ENCODE results near the gene CHST7. TPM values are rescaled to one million over a fixed set of nuclear protein-coding genes. Genes with fewer than 3 reads are reported as not detected.

CHST7 gene
- total and polyA plus RNA-seq, 2 donors (not counting 1 experiment from before 2014, with no cell fraction given), result 1.3 to 2.6 TPM

- WGBS (ENCODE audit: insufficient coverage), result no CpG with 5 or more reads among the region's 4 CpGs
- no peaks in the 10 kb centered on the region for H3K9me3 ChIP-seq (ENCODE audit: control extremely low read depth in 1 of 3, control insufficient read depth in 2 of 3, insufficient read depth in 1 of 3, low read length in 2 of 3)
- H3K4me1 ChIP-seq (ENCODE audit: control insufficient read depth in 2 of 2, insufficient read depth in 2 of 2, low read length in 2 of 2), result peaks cover 10 to 12% of the 10 kb centered on the region in 2 donors
- H4K20me1 ChIP-seq (ENCODE audit: control insufficient read depth, insufficient read depth, low read length, poor library complexity, severe bottlenecking), result no peaks in the 10 kb centered on the region
- H3K79me2 ChIP-seq (ENCODE audit: control insufficient read depth, insufficient read depth, low read length), result no peaks in the 10 kb centered on the region
- no peak overlapping the region for H3K9ac ChIP-seq (ENCODE audit: low read length)
- Mint-ChIP-seq H3K27ac (peak overlapping the region; percentile 41), H3K4me1 (peaks cover 14% of the 10 kb centered on the region), H3K9me3 (ENCODE audit: insufficient read depth) (no peaks in the 10 kb centered on the region), H3K4me3 (peak overlapping the region; percentile 29), H3K27me3 (no peaks in the 10 kb centered on the region)
- intact Hi-C loops (cut with micrococcal nuclease), result no loop called here
- no peaks in the 10 kb centered on the region for H3K36me3 ChIP-seq (replicated peaks in 1 of 2; ENCODE audit: control extremely low read depth in 1 of 2, control insufficient read depth in 1 of 2, extremely low read depth in 1 of 2, insufficient read depth in 2 of 2, low read length in 1 of 2)
- peak overlapping the region; percentile 9 for H2AFZ ChIP-seq (ENCODE audit: insufficient read depth, low read depth, low read length, poor library complexity, severe bottlenecking)
- H3K4me2 ChIP-seq (replicated peaks; ENCODE audit: low read depth, low read length, poor library complexity, severe bottlenecking), result peak overlapping the region; percentile 17
- DNase-seq (no peak), ATAC-seq (ENCODE audit: low read depth) (no peak)
- POLR2A ChIA-PET, result no interaction called here
- H3K4me3 ChIP-seq (ENCODE audit: control extremely low read depth in 1 of 5, extremely low read depth in 1 of 5, insufficient read depth in 1 of 5, low read depth in 2 of 5, low read length in 4 of 5), result no peak overlapping the region
- CTCF ChIA-PET, result no interaction called here
- TF ChIP-seq EZH2 (IDR thresholded peaks at IDR 0.05; ENCODE audit: borderline replicate concordance, insufficient read depth, low read depth, low read length, poor library complexity, severe bottlenecking) (no peak), CTCF (IDR thresholded peaks at IDR 0.05) (no peak)
- H3K27me3 ChIP-seq (replicated peaks in 1 of 4; ENCODE audit: control extremely low read depth in 1 of 4, control insufficient read depth in 3 of 4, insufficient read depth in 4 of 4, low read length in 3 of 4), result no peaks in the 10 kb centered on the region
- H3K27ac ChIP-seq (ENCODE audit: low read length in 2 of 2), result no peak overlapping the region
Measured at GRCh38 chrX:46588263-46588662, 14.7 kb downstream of the CHST7 start.

GRCh38 chrX:46589977-46590723, 16.6 kb downstream of the CHST7 start:
- Histone ChIP-seq H3K27ac (ENCODE audit: low read length in 2 of 2) (no peak overlapping the region), H2AFZ (ENCODE audit: insufficient read depth, low read depth, low read length, poor library complexity, severe bottlenecking) (no peak overlapping the region), H3K36me3 (replicated peaks in 1 of 2; ENCODE audit: control extremely low read depth in 1 of 2, control insufficient read depth in 1 of 2, extremely low read depth in 1 of 2, insufficient read depth in 2 of 2, low read length in 1 of 2) (no peaks in the 10 kb centered on the region), H3K9me3 (ENCODE audit: control extremely low read depth in 1 of 3, control insufficient read depth in 2 of 3, insufficient read depth in 1 of 3, low read length in 2 of 3) (no peaks in the 10 kb centered on the region), H3K4me1 (ENCODE audit: control insufficient read depth in 2 of 2, insufficient read depth in 2 of 2, low read length in 2 of 2) (peaks cover 10 to 12% of the 10 kb centered on the region in 2 donors), H3K4me3 (ENCODE audit: control extremely low read depth in 1 of 5, extremely low read depth in 1 of 5, insufficient read depth in 1 of 5, low read depth in 2 of 5, low read length in 4 of 5) (no peak overlapping the region), H3K9ac (ENCODE audit: low read length) (no peak overlapping the region), H3K27me3 (replicated peaks in 1 of 4; ENCODE audit: control extremely low read depth in 1 of 4, control insufficient read depth in 3 of 4, insufficient read depth in 4 of 4, low read length in 3 of 4) (no peaks in the 10 kb centered on the region), H4K20me1 (ENCODE audit: control insufficient read depth, insufficient read depth, low read length, poor library complexity, severe bottlenecking) (no peaks in the 10 kb centered on the region), H3K4me2 (replicated peaks; ENCODE audit: low read depth, low read length, poor library complexity, severe bottlenecking) (no peak overlapping the region), H3K79me2 (ENCODE audit: control insufficient read depth, insufficient read depth, low read length) (no peaks in the 10 kb centered on the region)
- TF ChIP-seq CTCF (IDR thresholded peaks at IDR 0.05) (no peak), EZH2 (IDR thresholded peaks at IDR 0.05; ENCODE audit: borderline replicate concordance, insufficient read depth, low read depth, low read length, poor library complexity, severe bottlenecking) (no peak)
- peaks cover 14% of the 10 kb centered on the region for H3K4me1 Mint-ChIP-seq
- POLR2A ChIA-PET, result no interaction called here
- ATAC-seq (ENCODE audit: low read depth) (no peak), DNase-seq (no peak)
- intact Hi-C loops (cut with micrococcal nuclease), result no loop called here
- CTCF ChIA-PET, result no interaction called here
- H3K4me3 Mint-ChIP-seq, result no peak overlapping the region
- WGBS (ENCODE audit: insufficient coverage), result no CpG with 5 or more reads among the region's 7 CpGs
- no peak overlapping the region for H3K27ac Mint-ChIP-seq
- H3K9me3 Mint-ChIP-seq (ENCODE audit: insufficient read depth), result no peaks in the 10 kb centered on the region
- H3K27me3 Mint-ChIP-seq, result no peaks in the 10 kb centered on the region
